NCI-H345 treated with DMSO at 0.1 percent for 48 hours (cell line): ENCODE results near the gene ASNSD1.

Experiments
- DNase-seq: peaks from one replicate; lab custom pipeline; 2025; ENCODE audit not compliant: unreplicated experiment; lab: John Stamatoyannopoulos, UW

Gene ASNSD1

DNA sequence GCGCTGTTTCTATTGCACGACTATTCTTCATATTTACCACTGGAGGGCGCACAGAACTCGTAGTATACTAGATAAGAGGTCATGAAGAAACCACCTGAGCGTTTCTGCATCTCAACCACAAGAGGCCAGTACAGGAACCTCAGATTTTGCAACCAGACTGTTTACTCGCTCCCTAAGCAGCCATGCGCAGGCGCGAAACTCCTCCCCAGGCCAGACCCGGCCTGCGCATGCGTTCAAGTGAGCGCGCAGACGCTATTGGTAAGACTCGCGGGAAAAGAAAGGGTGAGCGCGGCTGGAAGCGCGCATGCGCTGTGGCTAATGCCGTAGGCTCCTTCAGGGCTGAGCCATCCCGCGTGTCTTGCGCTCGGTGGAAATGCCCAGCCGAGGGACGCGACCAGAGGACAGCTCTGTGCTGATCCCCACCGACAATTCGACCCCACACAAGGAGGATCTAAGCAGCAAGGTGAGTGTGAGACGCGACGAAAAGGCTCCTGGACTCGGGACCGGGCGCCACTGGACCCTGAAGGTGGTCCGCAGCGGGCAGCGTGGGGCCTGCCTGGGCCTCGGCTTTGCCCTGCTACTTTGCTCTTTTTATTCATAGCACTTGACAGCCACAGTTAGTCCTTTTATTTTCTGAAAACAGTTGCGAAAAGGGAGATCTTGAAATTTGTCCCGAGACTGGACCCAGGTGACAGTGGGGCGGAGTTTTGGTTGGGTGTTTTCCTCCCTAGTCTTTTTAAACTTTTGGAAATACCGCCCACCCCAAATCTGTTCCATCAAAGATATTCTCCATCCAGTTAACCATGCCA lies at the start of gene ASNSD1:
TSS of gene ASNSD1 (plus strand) at position 312 of the 809 bp plus-strand sequence. CDS start 4,674 bp downstream, outside the sequence.
- DNase-seq, result peak; percentile 99

DNA sequence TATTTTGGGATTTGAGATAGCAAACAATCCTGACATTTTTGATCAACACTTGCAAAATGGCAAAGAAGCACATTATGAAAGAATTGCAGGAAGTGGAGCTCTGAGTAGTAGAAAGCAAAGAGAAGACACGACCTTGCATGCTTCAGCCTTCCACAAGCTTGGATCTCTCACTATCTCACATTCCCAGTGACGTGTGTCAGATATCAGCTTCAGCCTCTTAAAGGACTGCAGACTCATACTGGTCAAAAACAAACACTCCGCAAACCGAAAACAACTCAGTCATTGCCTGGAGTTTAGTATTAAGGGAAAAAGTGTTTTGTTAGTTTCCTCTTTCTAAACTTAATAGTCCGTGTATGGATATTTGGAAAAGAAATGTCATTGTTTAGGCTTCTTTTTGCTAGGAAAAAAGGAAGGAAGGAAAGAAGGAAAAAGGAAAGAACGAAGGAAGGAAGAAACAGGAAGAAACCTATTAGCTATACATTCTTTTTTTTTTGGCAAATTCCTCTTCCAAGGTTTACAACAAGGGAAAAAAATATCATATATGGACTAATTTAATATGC lies 48.1 kb upstream of the ASNSD1 start:
- DNase-seq, result no peak

DNA sequence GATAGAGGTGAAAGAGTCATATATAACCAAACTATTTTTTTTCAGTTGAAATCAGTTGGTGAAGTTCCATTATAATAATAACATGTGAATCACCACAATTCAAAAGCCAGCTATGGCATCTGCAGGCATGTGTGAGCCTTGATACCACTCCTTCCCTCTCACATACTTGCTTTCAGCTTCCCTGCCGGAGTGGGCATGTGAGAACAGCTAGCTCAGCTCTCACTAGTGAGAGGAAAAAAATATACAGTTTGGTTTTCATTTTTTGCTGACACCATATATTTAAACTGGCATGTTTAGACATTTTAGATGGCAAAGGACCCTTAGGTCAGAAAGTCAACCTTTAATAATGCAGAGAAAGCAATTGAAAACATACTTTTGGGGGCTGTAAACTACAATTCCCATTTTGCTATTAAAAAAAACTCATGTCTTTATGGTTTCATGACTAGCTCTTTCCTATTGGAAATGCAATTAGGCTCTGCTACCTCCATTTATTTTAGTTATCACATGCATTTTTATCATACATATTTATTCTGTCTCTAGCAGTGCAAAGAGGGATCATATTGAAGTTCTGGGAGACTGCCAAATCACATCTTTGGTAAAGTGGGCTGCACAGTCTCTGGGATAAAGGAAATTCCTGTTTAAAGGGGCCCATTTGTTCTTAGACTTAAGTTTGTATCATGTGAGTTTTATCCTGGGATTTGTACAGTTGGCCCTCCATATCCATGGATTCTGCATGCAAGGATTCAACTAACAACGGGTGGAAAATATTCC lies 47.4 kb upstream of the ASNSD1 start:
- DNase-seq, result no peak

DNA sequence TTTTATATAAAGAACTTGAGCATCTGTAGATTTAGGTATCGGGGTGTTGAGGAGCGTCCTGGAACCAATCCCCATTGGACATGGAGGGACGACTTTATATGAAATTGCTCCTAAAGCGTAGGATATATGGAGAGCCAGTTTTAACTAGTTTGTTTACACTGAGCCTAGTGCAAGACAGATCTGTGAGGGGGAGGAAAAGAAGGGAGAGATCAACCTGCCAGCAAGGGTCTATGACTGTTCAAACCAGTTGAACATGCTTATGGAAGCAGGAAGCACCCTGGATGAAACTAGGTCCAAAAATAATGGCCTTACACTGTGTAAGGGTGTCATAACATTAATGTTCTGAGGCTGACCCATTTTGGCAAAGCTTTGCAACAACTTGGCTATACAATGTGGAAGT lies 46.7 kb upstream of the ASNSD1 start:
- DNase-seq, result no peak

DNA sequence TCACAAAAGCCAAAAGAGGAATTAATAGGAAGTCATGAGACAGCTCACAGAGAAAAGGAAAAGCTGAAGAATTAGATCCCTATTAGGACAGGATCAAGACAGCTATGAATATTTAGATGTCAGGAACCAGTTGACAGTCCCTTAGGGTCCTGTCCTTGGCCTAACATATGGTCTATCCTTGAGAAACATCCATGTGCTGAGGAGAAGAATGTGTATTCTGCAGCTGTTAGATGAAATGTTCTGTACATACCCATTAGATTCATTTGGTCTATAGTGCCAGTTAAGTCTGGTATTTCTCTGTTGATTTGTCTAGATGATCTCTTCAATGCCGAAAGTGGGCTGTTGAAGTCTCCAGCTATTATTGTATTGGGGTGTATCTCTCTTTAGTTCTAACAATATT lies 43.1 kb upstream of the ASNSD1 start:
- DNase-seq, result no peak

DNA sequence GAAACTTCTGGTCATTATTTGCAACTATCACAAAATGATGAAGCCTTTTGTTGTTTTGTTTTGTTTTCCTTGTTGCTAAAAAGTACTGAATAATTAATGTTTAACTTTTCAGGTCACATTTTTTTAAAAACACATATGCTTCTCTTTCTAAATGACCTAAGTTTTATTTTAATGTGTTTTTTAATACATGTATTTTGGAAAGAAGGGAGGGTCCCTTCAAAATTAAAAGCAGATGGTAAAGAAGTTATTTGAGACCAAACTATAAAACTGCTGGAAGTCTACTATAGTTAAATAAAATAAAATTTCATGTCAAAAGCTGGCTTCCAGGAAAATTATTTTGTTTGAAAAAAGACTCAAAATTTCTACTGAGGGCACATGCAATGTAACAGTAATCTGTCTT lies 39.5 kb upstream of the ASNSD1 start:
- DNase-seq, result no peak

DNA sequence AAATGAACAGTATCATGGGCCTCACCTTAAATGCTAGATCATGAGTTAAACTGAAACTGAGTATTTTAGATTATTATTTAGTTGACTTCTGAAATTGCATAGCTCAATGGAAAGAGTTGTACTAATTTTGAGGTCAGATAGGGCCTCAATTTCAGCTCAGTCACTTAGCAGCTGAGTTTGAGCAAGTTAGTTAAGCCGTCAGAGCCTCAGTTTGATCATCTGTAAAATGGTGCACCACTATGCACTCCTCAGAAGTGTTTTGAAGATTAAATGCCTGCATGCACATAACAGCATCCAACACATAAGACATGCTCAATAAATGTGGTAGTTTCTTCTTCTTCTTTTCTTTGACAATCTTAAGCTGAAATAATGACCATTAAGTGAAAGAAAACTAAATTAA lies 38.2 kb upstream of the ASNSD1 start:
- DNase-seq, result no peak

DNA sequence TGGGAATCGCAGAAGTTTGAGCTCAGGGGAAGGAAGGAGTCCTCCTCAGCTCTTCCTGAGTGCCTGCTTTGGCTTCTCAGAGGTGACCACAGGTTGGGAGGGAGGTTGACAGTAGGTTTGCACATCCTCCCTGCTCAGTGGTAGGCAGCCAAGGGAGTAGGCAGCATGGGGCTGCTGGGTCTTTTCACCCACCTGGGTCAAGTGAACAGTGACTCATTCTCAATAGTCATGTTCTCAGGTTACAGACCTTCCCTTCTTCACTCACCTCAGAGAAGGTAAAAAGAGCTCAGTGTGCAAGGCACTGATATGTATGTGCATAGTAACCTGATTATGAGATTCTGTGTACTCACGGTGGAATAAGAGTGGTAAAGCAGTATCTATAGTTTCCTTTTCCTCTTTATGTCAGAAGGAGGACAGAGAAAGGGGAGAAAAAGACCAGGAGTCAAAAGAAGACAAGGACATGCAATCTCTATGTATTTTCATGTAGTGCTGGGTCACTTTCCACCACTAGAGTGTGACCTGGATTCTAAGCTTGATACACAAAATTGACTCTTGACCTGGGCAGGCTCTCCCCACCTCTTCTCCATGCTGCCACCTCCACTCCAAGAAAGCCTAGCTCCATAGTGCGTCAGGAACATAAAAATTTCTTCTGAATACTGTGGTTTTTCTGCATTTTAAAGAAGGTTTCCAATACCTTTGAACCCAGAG lies 36.5 kb upstream of the ASNSD1 start:
- no peak for DNase-seq

DNA sequence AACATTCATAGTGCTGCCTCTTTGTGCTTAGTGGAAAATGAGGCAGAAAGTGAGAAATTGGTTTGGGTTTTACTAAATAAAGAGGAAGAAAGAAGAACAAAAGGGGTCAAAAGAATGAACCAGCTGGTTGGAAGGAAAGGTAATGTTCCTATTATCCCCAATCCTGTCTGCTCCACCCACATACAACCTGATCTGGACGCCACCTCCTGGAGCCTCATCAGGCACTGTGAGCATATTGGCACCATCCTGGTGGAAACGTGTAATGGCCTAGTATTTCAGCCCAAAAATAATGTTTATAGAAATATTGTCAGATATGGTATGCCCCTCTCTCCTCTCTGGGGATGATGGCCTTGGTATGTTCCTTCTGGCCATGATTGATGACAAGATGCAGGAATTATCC lies 35.6 kb upstream of the ASNSD1 start:
- no peak for DNase-seq

DNA sequence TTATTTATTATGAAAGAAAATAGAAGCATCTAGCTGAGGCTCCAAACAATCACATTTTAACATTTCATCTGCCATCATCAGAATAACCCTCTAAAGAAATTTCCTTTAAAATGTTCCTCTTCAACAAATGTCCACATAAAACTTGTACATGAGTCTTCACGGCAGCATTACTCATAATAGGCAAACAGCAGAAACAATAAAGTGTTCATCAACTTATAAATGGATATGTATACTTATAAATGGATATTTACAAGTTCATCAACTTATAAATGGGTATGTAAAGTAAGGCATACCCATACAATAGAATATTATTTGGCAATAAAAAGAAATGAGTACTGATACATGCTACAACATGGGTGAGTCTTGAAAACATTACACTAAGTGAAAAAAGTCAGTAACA lies 33.5 kb upstream of the ASNSD1 start:
- DNase-seq, result no peak

DNA sequence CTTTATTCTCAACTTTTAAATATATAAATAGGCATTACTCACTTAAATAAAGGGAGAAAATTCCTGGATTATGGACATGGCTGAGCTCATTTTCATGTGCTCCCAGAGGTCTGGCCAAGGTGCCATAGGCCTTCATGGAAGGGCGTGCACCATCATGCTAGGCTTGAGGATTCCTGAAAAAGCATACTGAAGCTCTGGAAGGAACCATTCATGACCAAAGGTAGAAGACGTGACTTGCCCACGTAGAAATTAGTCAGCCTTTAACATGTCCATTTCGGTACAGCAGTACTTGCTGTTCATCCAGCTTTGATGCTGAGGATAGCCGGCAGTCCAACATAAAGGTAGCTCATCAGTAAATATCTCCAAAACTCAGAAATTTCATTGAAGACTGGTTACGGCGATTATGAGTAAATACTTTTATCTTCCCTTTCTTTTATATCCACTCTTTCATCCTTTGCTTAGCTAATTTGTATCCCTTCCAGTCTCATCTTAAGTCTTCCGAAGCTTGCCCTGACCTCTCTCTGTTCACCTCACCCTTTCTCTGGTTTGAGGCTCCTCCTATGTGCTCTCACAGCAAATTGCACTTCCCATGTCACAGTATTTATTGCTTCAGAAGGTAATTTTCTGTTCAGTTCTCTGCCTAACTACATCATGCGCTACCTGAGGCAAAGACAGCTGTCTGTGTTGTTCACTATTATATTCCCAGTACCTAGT lies 32.3 kb upstream of the ASNSD1 start:
- no peak for DNase-seq

DNA sequence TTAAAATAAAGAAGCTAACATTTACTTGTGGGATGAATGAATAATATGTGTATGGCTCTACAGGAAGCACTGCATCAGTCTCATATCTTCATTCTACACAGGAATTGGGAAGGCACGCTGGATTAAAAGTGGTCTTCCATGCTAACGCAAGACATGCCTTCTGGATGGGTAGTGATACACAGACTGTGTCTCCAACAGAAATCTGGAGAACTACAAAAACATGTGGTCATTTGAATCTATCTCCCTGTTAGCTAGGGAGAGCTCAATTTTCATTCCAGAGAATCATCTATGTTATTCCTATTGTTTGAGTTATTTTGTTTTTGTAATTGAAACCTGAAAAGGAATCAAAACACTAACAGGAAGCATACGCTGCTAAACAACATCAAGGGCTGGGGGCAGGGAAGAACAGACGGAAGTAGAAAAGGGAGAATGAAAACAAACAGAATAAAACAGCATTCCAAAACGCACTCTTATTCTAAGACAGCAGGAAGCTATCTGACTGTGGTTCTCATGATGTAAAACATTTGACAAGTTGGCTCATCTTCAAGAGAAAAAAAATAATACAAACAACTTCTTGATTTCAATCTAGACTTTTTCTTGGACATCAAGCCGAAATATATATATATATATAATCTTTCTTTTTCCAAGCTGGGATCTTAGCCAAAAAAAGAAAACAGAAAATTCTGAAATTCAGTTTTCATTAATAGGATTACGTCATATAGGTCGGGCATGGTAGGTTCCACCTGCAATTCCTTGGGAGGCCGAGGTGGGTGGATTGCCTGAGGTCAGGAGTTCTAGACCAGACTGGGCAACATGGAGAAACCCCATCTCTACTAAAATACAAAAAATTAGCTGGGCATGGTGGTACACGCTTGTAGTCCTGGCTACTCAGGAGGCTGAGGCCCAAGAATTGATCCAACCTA lies 31.5 kb upstream of the ASNSD1 start:
- DNase-seq, result no peak

DNA sequence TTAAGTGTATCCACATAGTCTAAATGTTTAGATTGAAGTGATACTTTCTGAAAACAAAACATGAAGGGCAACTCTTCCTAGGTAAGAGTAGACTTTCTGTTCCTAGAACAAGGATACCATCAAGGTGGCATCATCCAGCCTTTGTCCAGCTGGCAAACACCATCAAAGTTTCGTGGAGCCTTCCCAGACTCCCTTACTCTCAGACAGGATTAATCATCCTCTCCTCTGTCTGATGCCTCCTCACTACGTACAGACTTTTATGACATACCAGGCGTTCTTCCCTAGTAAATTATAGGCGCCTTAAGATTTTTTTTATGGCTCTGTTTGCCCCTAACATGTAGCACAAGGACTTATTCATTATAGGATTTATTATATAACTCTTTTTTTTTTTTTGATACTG lies 29.4 kb upstream of the ASNSD1 start:
- DNase-seq, result no peak

DNA sequence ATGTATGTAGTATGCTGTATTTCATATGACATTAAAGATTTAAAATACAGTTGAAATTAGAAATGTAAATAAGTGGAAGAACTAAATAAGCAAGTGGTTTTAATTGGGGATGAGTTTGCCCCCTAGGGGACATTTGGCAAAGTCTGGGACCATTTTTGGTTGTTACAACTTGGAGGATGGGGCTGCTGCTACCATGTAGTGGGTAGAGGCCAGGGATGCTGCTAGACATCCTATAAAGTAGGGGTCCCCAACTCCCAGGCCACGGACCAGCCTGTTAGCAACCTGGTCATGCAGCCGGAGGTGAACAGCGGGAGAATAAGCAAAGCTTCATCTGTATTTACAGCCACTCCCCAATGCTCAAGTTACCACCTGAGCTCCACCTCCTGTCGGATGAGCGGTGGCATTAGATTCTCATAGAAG lies 27.9 kb upstream of the ASNSD1 start:
- DNase-seq, result no peak

DNA sequence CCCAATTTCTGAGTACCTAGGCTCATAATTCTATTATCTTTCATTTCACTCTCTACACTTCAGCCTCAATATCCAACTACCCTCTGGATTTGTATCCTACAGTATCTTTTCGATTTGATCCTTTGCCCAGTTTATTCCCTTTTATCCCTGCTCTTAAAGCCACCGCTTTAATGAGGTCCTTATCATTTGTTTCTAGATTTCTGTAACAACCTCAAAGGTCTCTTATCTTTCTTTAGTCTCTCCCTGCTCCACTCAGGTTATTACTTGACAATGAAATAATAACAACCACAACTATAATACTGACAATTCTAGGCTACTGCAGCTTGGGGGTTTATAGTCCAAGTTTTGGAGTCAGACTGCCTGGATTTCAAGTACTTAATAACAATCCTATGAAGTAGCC lies 25.9 kb upstream of the ASNSD1 start:
- no peak for DNase-seq

DNA sequence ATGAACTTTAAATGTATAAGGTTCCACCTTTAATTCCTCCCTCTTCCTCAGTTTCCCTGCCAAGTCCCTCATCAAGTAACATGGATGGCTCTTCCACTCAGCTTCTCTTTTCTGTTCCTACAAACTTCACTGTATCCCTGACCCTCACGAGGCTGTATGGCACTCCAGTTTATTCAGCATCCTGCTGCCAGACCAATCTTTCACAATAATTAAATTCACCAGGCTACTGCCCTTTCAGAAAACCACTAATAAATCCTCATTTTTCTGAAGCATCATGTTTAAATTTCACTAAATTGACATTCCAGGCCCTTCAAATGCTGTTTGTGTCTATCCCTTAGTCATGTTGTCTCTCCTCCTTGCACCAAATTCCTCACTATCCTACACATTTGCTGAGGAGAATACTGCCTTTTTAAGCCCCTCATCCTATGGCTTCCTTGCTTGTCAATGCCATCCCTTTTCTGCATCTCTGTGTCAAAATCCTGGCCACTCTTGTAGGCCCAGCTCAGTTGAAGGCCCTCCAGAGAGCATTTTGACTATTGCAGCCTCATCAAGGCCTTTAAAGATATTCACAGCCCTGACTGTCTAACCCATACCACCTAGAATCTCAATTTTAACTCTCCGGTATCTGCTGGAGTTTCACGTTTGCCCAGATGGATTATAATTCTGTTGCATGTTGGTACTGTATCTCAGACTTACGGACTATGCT lies 22.8 kb upstream of the ASNSD1 start:
- no peak for DNase-seq

DNA sequence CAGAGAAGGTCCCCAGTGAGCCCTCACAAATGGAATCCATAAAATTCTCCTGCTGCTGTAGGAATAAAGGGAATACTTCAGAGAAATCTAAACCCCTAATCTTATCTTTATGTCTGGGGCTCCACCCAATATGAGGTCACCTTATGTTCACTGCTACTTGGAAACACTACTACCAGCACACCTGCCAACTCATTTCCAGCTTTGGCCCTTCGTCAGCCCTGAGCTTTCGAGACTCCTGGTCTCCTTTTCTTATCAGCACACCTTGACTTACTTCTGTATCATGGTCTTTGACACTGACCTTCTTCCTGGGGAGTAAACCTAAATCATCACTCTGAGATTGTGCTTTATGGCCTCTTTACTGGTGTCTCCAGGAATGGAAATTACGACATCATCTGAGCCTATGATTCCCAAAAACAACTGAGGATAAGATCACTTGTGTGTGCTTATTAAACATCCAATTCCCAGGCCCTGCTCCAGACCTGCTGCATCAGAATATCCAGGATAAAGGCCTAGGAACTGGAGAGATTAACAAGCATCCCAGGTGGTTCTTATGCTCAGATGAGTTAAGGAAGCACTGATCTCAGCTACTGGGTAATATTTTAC lies 22.2 kb upstream of the ASNSD1 start:
- DNase-seq, result no peak

DNA sequence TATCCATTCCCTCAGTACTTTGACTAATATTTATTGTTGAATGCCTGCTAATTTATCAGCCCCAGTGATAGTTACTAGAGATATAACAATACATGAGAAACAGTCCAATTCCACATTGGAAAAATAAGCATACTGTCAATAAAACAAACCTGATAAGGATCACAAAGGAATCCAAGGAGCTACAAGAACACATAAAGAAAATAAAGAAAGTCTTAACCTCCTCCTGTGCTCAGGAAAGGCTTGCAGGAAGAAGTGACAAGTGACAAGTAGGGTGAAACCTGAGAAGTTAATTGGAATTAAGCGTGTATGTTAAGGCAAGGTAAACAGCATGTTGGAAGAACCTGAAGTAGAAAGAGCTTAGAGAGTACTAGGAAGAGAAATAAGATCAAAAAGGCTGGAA lies 20.3 kb upstream of the ASNSD1 start:
- DNase-seq, result no peak

DNA sequence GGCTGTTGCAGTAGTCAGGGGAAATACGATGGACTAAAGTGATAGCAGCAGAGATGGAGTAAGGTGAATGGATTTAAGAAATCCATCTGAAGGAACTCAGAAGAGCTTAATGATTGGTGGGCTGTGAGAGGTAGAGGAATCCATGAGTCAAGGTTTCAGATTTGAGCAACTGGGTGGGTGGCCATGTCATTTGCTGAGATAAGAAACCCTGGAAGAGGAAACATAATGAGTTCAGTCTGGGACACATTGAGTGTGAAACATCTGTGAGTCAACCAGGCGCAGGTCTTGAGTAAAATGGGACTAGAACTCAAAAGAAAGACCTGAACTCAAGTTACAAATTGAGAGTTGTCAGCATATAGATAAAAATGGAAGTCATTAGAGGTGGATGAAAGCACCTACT lies 19.7 kb upstream of the ASNSD1 start:
- no peak for DNase-seq
